Skeletal muscle tissue (tissue), 4 donors: Measurements from ENCODE around the gene RHBDL1. TPM values are rescaled to one million over a fixed set of nuclear protein-coding genes. Genes with fewer than 3 reads are reported as not detected.

ENCODE experiments used
- H3K27ac ChIP-seq: one replicate; pipeline ENCODE4 v1.7.0; 2013; ENCODE audit warnings: mild to moderate bottlenecking, low read depth, low read length, inconsistent platforms
- H3K27me3 ChIP-seq, 3 donors: one replicate each; pipeline ENCODE4 v1.7.0; 2013; ENCODE audit warnings: low read length in 3 of 3; ENCODE audit not compliant: control insufficient read depth in 3 of 3, insufficient read depth in 3 of 3
- H3K36me3 ChIP-seq, 3 donors: one replicate each; pipeline ENCODE4 v1.7.0; 2013; ENCODE audit warnings: low read length in 3 of 3; ENCODE audit not compliant: control insufficient read depth in 3 of 3, insufficient read depth in 3 of 3
- H3K4me1 ChIP-seq, 3 donors: one replicate each; pipeline ENCODE4 v1.7.0; 2013; ENCODE audit warnings: low read length in 3 of 3, mild to moderate bottlenecking in 3 of 3; ENCODE audit not compliant: control insufficient read depth in 3 of 3, insufficient read depth in 3 of 3
- H3K4me3 ChIP-seq, 3 donors: one replicate each; pipeline ENCODE4 v1.7.0; 2013; ENCODE audit warnings: low read length in 3 of 3
- H3K9ac ChIP-seq, 3 donors: one replicate each; pipeline ENCODE4 v1.7.0; 2013; ENCODE audit warnings: low read length in 3 of 3, mild to moderate bottlenecking in 3 of 3, moderate library complexity in 2 of 3, low read depth in 1 of 3
- H3K9me3 ChIP-seq, 3 donors: one replicate each; pipeline ENCODE4 v1.7.0; 2013; ENCODE audit warnings: low read length in 3 of 3; ENCODE audit not compliant: control insufficient read depth in 3 of 3
- total RNA-seq: library from RNA; depleted of rRNA; stranded (reverse); fragments of >200 nt; gene quantifications from one replicate; pipeline ENCODE4 v1.2.3, GENCODE V29; 2014
- donor health status: Osteomylitis.

RHBDL1 gene
- total RNA-seq, 1 donor from 2014 or later = under 0.01 TPM

GRCh38 chr16:704047-704446 lies 28.6 kb downstream of the RHBDL1 start:
- peaks cover 74 to 90% (median 88%) of the 10 kb centered on the region in 3 donors for H3K27me3 ChIP-seq
- peaks cover 0 to 4% (median 0%) of the 10 kb centered on the region in 3 donors for H3K4me1 ChIP-seq
- H3K9ac ChIP-seq = no peak overlapping the region
- no peak overlapping the region for H3K27ac ChIP-seq
- H3K36me3 ChIP-seq = no peaks in the 10 kb centered on the region
- H3K4me3 ChIP-seq = no peak overlapping the region
- no peaks in the 10 kb centered on the region for H3K9me3 ChIP-seq

GRCh38 chr16:704552-705380 lies 29.3 kb downstream of the RHBDL1 start:
- H3K27ac ChIP-seq = no peak overlapping the region
- no peaks in the 10 kb centered on the region for H3K9me3 ChIP-seq
- H3K4me3 ChIP-seq = no peak overlapping the region
- peaks cover 0 to 5% (median 2%) of the 10 kb centered on the region in 3 donors for H3K4me1 ChIP-seq
- H3K36me3 ChIP-seq = no peaks in the 10 kb centered on the region
- peaks cover 75 to 91% (median 86%) of the 10 kb centered on the region in 3 donors for H3K27me3 ChIP-seq
- H3K9ac ChIP-seq = no peak overlapping the region

- Histone ChIP-seq H3K9me3 (no peaks in the 10 kb centered on the region), H3K4me3 (no peak within 1 kb of the TSS), H3K27me3 (peaks cover 76 to 92% (median 86%) of the 10 kb centered on the region in 3 donors), H3K9ac (no peak within 1 kb of the TSS), H3K27ac (no peak within 1 kb of the TSS), H3K4me1 (peaks cover 0 to 10% (median 4%) of the 10 kb centered on the region in 3 donors), H3K36me3 (no peaks in the 10 kb centered on the region)
Observed at GRCh38 chr16:705431-706188, 30.1 kb downstream of the RHBDL1 start, which contains the start of gene FBXL16. FBXL16 (minus strand) TSS chr16:705801; CDS start chr16:697405, 8,396 bp downstream.

GRCh38 chr16:706189-707061 lies 31.0 kb downstream of the RHBDL1 start:
- no peaks in the 10 kb centered on the region for H3K9me3 ChIP-seq
- peaks cover 84 to 93% (median 87%) of the 10 kb centered on the region in 3 donors for H3K27me3 ChIP-seq
- no peak overlapping the region for H3K27ac ChIP-seq
- no peaks in the 10 kb centered on the region for H3K36me3 ChIP-seq
- H3K4me3 ChIP-seq = no peak overlapping the region
- peaks cover 0 to 10% (median 4%) of the 10 kb centered on the region in 3 donors for H3K4me1 ChIP-seq
- H3K9ac ChIP-seq = no peak overlapping the region

GRCh38 chr16:707062-707538 lies 31.6 kb downstream of the RHBDL1 start:
- Histone ChIP-seq H3K27me3 (peaks cover 80 to 88% (median 83%) of the 10 kb centered on the region in 3 donors), H3K9me3 (no peaks in the 10 kb centered on the region), H3K4me1 (peaks cover 0 to 10% (median 7%) of the 10 kb centered on the region in 3 donors), H3K36me3 (no peaks in the 10 kb centered on the region), H3K9ac (no peak overlapping the region), H3K4me3 (no peak overlapping the region), H3K27ac (no peak overlapping the region)

- H3K27me3 ChIP-seq = peaks cover 71 to 79% (median 73%) of the 10 kb centered on the region in 3 donors
- H3K4me3 ChIP-seq = no peak overlapping the region
- H3K4me1 ChIP-seq = peaks cover 0 to 13% (median 7%) of the 10 kb centered on the region in 3 donors
- no peak overlapping the region for H3K27ac ChIP-seq
- no peaks in the 10 kb centered on the region for H3K9me3 ChIP-seq
- H3K9ac ChIP-seq = no peak overlapping the region
- no peaks in the 10 kb centered on the region for H3K36me3 ChIP-seq
Observed at GRCh38 chr16:708019-708418, 32.5 kb downstream of the RHBDL1 start.

- Histone ChIP-seq H3K9me3 (no peaks in the 10 kb centered on the region), H3K27ac (no peak overlapping the region)
Observed at GRCh38 chr16:708959-709358, 33.5 kb downstream of the RHBDL1 start.

GRCh38 chr16:709566-710499 lies 34.4 kb downstream of the RHBDL1 start:
- Histone ChIP-seq H3K9me3 (no peaks in the 10 kb centered on the region), H3K36me3 (no peaks in the 10 kb centered on the region), H3K27me3 (peaks cover 55 to 66% (median 60%) of the 10 kb centered on the region in 3 donors), H3K9ac (no peak overlapping the region), H3K4me3 (no peak overlapping the region), H3K4me1 (peaks cover 9 to 21% (median 9%) of the 10 kb centered on the region in 3 donors), H3K27ac (no peak overlapping the region)

More at GRCh38 chr16:708959-709358, 33.5 kb downstream of the RHBDL1 start:
- no peak overlapping the region for H3K9ac ChIP-seq
- H3K4me3 ChIP-seq = no peak overlapping the region
- H3K36me3 ChIP-seq = no peaks in the 10 kb centered on the region
- H3K4me1 ChIP-seq = peaks cover under 1 to 14% (median 7%) of the 10 kb centered on the region in 3 donors
- H3K27me3 ChIP-seq = peaks cover 64 to 73% (median 67%) of the 10 kb centered on the region in 3 donors
